NCI-H82 treated with DMSO at 0.1 percent for 48 hours (cell line): Measurements from ENCODE around the gene TRIM65.
"Not testable (repeated sequence)": the region's sequence is repeated elsewhere in the genome, so short reads cannot be mapped to it uniquely, and the experiment has no call there.

Experiments used
- DNase-seq: peaks from one replicate; lab custom pipeline; 2025; ENCODE audit not compliant: unreplicated experiment; lab: John Stamatoyannopoulos, UW

Gene TRIM65

GRCh38 chr17:75897160-75898019 lies 639 bp upstream of the TRIM65 start:
- no peak for DNase-seq

GRCh38 chr17:75895370-75896155 lies 1.2 kb downstream of the TRIM65 start:
- DNase-seq, result no peak

- no peak for DNase-seq
Observed at GRCh38 chr17:75894049-75894733, 2.6 kb downstream of the TRIM65 start.

DNA sequence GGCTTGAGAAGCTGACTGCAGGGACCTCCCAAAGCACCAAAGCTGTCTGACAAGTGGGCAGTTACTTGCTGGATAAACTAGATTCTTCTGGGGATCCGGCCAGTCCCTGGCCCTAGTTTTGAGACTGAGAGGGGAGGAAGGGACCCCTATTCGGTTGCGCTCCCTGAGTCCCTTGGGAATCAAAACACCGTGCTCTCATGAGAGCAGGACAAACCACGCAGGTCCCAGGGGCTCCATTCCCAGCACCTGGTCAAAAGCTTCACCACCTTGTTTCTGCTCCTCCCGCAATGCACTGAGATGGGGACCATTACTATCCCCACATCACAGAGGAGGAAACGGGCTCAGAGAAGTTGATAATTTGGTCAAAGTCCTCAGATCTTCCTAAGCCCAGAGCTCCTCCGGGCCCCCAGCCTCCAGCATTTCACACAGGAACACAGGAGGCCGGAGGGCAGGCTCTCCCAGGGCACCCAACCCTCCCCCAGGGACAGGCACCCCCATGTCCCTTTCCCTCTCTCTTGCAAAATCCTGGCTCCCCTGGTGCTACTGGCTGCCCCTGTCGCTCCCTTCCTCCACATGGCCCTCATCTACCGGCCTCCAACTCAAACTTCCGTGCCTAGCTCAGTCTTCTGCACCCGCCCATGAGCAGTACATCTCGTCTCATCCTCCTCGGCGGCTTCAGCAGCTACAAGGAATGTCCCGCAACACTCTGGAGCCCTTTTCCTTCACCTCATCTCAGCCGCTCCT lies 3.3 kb downstream of the TRIM65 start:
- no peak for DNase-seq

GRCh38 chr17:75892556-75893224 lies 4.1 kb downstream of the TRIM65 start:
- no peak for DNase-seq

- DNase-seq, result no peak
Observed at GRCh38 chr17:75891605-75892555, 4.9 kb downstream of the TRIM65 start.

DNA sequence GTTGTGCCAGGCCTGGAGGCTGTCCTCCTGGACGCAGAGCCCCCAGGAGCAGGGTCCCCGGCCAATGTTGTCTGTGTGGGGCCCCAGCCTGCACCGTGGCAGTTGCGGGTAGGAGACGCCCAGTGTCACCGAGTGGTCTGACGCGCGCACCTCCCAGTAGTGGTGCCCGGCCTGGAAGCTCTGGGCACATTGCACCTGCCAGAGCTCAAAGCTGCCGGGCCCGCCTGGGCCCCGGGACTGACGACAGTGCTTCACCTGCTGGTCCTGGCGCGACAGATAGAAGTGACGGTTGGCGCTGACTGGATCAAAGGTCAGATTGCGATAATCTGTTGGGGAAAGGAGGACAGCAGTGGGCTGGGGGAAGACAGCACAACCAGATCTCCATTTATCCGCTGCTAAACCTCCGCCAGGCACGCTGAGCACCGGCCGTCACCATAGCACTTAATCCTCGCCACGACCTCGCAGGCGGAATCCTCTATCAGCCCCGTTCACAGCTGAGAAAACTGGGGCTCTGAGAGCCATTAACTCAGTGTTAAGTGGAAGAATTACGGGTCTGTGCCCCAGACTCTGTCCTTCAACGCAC lies 5.6 kb downstream of the TRIM65 start:
- DNase-seq, result peak; percentile 52

DNA sequence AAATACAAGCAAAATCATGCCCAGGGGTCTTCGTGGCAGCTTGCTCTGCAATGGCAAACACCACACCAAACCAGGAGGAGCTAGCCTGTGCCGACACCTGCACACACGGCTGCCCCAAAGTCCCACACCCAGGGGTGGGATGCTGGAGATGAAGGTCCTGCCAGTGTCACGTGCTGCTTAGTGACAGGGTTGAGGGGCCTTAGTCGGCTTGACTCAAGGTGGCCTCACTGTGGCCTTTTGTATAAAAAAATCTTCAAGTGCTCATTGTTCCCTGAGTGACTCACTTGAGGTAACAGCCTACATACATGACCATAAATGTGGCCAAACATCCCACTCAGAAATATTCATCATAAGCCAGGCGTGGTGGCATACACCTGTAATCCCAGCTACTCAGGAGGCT lies 7.3 kb downstream of the TRIM65 start:
- no peak for DNase-seq

DNA sequence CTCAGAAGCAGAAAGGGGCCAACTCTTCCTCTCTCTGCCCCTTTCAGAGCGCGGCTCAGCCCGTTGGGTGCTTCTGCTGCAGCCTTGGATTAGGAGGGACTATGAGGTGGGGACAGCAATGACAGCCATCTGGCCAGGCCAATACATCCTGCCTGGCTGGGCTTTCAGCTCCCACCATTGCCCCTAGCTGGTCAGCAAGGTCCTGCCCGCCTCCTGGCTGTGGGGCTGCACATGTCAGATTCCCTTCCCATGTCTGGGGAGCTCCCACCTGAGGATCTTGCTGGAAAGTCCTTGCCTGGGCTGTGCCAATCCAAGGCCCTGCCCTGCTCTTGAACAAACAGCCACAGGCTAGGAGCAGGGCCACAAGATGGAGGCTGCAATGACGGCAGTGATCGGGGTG lies 8.3 kb downstream of the TRIM65 start:
- no peak for DNase-seq

GRCh38 chr17:75885860-75886259 lies 10.9 kb downstream of the TRIM65 start:
- not testable (repeated sequence) for DNase-seq

- no peak for DNase-seq
Observed at GRCh38 chr17:75885431-75885830, 11.3 kb downstream of the TRIM65 start.

- no peak for DNase-seq
Observed at GRCh38 chr17:75881678-75882454, 14.9 kb downstream of the TRIM65 start.

GRCh38 chr17:75880266-75880665 lies 16.5 kb downstream of the TRIM65 start:
- DNase-seq, result no peak

DNA sequence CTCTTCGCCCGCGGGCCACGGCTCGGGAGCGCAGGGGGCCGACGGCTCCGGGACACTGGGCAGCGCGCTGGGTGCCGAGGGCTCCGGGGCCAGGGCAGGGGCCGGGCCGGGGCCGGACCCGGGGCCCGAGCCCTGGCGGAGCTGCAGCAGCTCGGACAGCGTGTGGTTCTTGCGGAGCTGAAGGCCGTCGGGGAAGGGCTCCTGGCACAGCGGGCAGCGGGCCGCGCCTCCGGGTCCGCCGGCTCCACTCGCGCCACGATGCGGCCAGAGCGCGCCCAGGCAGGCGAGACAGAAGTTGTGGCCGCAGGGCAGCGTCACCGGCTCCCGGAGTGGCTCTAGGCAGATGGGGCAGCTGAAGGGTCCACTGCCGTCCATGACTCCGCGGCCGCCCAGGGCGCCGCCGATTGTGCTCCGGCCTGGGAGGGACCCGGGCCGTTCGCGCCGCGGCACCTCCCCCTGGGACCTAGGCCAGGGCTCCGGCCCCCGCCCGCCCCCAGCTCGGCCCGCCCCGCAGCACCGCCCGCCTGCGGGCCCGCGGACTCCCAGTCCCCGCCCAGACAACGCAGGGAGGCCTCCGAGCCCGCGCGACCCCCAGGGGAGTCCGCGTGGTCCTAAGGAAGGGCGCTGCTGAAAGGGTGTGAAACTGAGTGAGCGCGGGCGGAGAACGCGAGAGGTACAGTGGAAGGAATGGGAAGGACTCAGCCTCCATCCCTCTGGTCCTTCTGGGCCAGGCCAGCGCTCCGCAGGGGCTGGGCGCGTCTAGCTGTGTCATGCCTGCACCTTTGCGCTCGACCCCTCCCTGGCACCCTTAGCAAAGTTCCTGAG lies 18.4 kb downstream of the TRIM65 start, which contains the start of gene TRIM47:
TRIM47 (minus strand) TSS at position 408 of the 825 bp plus-strand sequence; CDS start at position 375, 33 bp downstream.
- no peak for DNase-seq

DNA sequence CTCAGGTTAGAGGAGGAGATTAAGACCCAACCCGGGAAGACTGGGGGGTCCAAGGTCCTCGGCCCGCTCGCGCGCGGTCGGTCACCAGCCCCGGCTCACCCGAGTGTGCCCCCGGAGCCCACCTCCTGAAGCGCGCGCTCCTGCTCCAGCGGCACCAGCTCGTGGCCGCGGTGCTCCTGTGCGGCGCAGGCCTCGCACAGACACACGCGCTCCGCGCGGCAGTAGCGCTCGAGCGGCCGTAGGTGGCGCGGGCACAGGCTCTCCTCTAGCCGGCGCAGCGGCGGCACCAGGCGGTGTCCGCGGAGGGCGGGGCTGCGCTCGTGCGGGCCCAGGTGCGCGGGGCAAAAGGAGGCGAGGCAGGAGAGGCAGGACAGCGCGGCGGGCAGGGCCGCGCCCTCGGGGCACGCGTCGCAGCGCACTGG lies 19.0 kb downstream of the TRIM65 start:
- peak; percentile 30 for DNase-seq

- DNase-seq, result no peak
Observed at GRCh38 chr17:75876938-75877751, 19.6 kb downstream of the TRIM65 start.
